Right renal pelvis (tissue), 4 donors: ENCODE results near the gene PTCD1. TPM values are rescaled to one million over a fixed set of nuclear protein-coding genes. Genes with fewer than 3 reads are reported as not detected.

ENCODE experiments used
- DNase-seq, 4 donors: peaks; one replicate each; pipeline ENCODE4 v3.0.0-alpha.2; 2013; ENCODE audit warnings: low read depth in 4 of 4, low spot score in 3 of 4, missing footprints in 1 of 4
- polyA plus RNA-seq, 4 donors: library from polyadenylated mRNA; unstranded; fragments of 120-200 nt; gene quantifications; one replicate each; pipeline ENCODE4 v1.2.1, GENCODE V29; 2013; ENCODE audit not compliant: insufficient read length in 4 of 4

PTCD1 gene
- polyA plus RNA-seq, result 1 to 10 TPM; 3.7 to 6.1 (median 4.5) TPM

GRCh38 chr7:99438573-99439480 lies at the start of gene PTCD1, which contains the start of gene CPSF4:
PTCD1 (minus strand) TSS chr7:99438798; CDS start chr7:99435242, 3,556 bp downstream.
CPSF4 (plus strand) TSS chr7:99438943; CDS start chr7:99439083, 140 bp downstream.
- peak; percentile 87 to 90 (median 89) for DNase-seq

GRCh38 chr7:99485094-99485493 lies 46.5 kb upstream of the PTCD1 start:
- no peak for DNase-seq

- DNase-seq, result no peak
Measured at GRCh38 chr7:99478464-99479440, 40.2 kb upstream of the PTCD1 start.

GRCh38 chr7:99476107-99476506 lies 37.5 kb upstream of the PTCD1 start:
- no peak for DNase-seq

- DNase-seq, result peak in 2 of 4 donors; percentile 25 to 26
Measured at GRCh38 chr7:99473315-99473596, 34.7 kb upstream of the PTCD1 start.

- DNase-seq, result peak; percentile 86 to 92 (median 91)
Measured at GRCh38 chr7:99472561-99473314, 34.1 kb upstream of the PTCD1 start, which contains the start of gene ZNF789. ZNF789 (plus strand) TSS chr7:99472890; CDS start chr7:99476457, 3,567 bp downstream.

GRCh38 chr7:99469381-99470065 lies 30.9 kb upstream of the PTCD1 start:
- DNase-seq, result no peak

- DNase-seq, result no peak
Measured at GRCh38 chr7:99468336-99468918, 29.8 kb upstream of the PTCD1 start.

GRCh38 chr7:99465421-99465768 lies 26.8 kb upstream of the PTCD1 start:
- DNase-seq, result no peak

GRCh38 chr7:99461221-99461620 lies 22.6 kb upstream of the PTCD1 start:
- DNase-seq, result no peak

GRCh38 chr7:99460651-99461050 lies 22.1 kb upstream of the PTCD1 start:
- DNase-seq, result no peak

GRCh38 chr7:99459087-99459486 lies 20.5 kb upstream of the PTCD1 start:
- DNase-seq, result no peak

GRCh38 chr7:99457650-99458493 lies 19.3 kb upstream of the PTCD1 start:
- DNase-seq, result no peak

GRCh38 chr7:99457050-99457649 lies 18.6 kb upstream of the PTCD1 start:
- no peak for DNase-seq

GRCh38 chr7:99456288-99456687 lies 17.7 kb upstream of the PTCD1 start:
- DNase-seq, result no peak

GRCh38 chr7:99455874-99456273 lies 17.3 kb upstream of the PTCD1 start:
- no peak for DNase-seq

GRCh38 chr7:99453105-99453504 lies 14.5 kb upstream of the PTCD1 start:
- DNase-seq, result no peak

GRCh38 chr7:99452541-99452940 lies 13.9 kb upstream of the PTCD1 start:
- DNase-seq, result no peak
